ENCODE results near the gene CTIF.

GRCh38 chr18:48641981-48642380 lies 103.2 kb downstream of the CTIF start:
- TF ChIP-seq CTCF (IDR thresholded peaks at IDR 0.05) (no peak), ZFX (IDR thresholded peaks at IDR 0.05; ENCODE audit: borderline replicate concordance) (no peak)

Data from 22Rv1 (cell line).